GM18517 (cell line): ENCODE data around the gene PRLR.

Source experiments
- ATAC-seq: cut with Tn5 transposase; IDR thresholded peaks from one replicate; pipeline ENCODE4 v1.9.1; 2021; ENCODE audit warnings: mild to moderate bottlenecking, moderate library complexity; ENCODE audit not compliant: unreplicated experiment

The PRLR gene

GRCh38 chr5:35162848-35163709 is 67.2 kb downstream of the PRLR start:
- ATAC-seq, result no peak

GRCh38 chr5:35161652-35162273 is 68.5 kb downstream of the PRLR start:
- ATAC-seq, result no peak

- no peak for ATAC-seq
These were observed 69.7 kb downstream of the PRLR start for GRCh38 chr5:35160486-35161116.

- ATAC-seq, result no peak
These were observed 70.9 kb downstream of the PRLR start for GRCh38 chr5:35159370-35159742.

GRCh38 chr5:35158622-35159369 is 71.5 kb downstream of the PRLR start:
- ATAC-seq, result no peak

GRCh38 chr5:35158204-35158603 is 72.1 kb downstream of the PRLR start:
- ATAC-seq, result no peak

- no peak for ATAC-seq
These were observed 76.8 kb downstream of the PRLR start for GRCh38 chr5:35153375-35153932.

DNA sequence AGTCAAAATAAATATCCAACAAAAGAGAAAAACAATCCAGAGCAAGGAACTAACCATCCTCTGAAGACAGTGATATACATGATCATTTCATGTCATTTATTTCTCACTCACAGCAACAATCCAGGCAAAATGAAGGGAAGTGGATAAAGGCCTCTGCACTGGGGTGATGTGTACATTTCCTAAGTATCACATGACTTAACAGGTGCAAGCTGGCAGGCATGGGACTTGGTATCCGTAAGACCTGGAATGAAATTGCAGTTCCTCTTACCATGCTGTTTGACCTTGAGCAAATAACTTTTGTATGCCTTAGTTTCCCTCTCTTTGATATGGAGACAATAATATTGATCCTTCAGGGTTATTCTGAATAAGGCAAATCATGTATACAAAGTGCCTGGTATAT is 77.6 kb downstream of the PRLR start:
- ATAC-seq, result no peak

DNA sequence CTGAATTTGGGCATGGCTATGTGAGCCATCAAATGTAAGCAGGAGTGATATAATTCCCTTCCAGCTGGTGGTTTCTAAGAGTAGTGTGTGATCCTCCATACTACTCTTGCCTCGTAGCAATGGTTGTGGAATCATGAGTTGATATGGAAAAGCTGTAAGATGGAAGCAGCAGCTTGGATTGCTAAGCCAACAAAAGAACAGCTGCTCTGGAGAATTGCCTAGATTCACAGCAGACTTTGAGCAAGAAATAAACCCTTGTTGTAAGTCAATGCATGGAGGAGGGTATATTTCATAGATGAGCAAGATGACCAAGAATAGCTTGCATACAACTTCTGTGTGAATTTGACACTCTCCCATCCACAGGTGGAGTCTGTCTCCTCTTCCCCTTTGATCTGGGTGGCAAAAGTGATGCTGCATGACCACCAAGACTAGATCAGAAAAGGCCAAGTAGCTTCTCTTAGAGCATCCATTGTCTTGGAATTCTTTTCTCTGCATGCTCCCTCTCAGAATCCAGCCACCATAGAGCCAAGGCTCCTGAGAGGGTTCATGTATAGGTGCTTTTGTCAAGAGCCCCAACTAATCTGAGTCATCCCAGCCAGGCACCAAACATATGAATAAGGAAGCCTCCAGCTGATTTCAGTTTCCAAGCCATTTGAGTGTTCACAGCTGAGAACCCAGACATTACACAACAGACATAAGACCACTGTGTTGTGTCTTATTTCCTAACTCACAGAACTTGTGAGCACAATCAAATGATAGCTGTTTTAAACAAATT is 79.0 kb downstream of the PRLR start:
- no peak for ATAC-seq

DNA sequence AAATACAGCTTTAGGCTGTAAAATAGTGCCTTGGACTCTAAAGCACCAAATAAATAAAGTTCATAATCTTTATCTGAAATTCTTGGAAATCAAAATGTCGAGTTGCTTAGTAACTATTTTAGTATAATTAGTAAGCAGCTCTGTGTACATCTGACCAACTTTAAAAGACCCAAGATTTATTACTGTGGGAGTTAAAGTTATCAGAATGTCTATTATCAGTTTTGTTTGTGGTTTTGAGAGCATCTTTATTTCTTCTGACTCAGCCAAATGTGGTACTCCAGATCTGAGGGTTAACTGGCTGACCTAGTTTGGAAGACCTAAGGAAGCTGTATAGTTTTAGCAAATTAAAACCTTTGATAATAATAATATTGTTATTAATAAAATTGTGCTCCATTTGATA is 81.2 kb downstream of the PRLR start:
- no peak for ATAC-seq

DNA sequence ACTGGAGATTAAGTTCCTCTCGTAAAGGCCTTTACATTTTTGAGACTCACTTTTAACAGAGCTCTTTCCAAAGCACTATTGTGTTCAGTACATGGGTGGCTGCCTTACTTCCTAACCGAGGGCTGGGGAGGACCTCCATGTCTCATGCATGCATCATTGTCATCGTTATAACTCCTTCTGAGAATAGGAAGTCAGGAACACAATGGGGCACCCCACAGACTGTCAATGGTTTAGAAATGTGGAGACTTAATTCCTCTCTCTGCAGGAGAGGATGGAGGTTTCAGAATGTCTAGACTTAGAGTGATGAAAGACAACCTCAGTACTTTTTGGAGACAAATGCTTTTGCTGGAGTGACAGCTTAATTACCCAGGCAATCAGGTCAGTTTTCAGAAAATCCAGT is 83.9 kb downstream of the PRLR start:
- ATAC-seq, result no peak

GRCh38 chr5:35145691-35146317 is 84.5 kb downstream of the PRLR start:
- no peak for ATAC-seq

DNA sequence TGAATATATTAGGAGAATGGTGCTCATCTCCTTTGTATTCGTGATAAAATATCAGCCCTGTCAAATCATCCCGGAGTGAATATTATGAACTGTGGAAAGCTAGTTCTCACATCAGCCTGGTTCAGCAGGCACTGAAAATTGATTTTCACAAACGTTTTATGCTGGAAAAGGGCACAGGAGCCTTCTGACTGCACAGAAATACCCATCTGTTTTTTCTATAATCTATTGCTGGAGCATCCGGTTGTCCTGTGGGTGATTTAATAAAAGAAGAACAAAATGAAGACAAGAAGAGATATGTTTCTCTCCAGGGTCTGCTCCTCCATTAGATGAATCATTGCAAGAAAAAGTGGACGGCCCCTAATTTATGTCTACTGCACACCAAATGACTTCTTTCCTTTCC is 85.3 kb downstream of the PRLR start:
- no peak for ATAC-seq

DNA sequence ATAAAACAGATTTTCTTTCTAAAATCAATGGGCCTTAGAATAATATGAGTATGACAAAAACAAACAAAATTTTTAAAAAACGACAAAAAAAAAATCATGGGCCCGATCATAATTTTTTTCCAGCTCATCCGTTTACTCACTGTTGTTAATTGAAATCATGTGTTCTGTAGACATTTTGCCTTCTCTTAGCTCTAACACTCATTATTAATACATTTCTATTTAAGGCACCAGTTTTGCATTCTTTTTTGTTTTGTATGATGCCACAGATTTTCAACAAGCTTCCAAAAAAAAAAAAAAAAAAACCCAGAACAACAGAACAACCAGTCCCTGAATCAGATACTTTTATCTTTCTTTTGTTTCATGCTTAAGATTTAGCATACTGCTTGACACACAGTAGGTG is 86.4 kb downstream of the PRLR start:
- no peak for ATAC-seq

GRCh38 chr5:35141739-35142138 is 88.5 kb downstream of the PRLR start:
- no peak for ATAC-seq

- no peak for ATAC-seq
These were observed 92.1 kb downstream of the PRLR start for GRCh38 chr5:35138232-35138631.

GRCh38 chr5:35136386-35136785 is 93.9 kb downstream of the PRLR start:
- no peak for ATAC-seq

DNA sequence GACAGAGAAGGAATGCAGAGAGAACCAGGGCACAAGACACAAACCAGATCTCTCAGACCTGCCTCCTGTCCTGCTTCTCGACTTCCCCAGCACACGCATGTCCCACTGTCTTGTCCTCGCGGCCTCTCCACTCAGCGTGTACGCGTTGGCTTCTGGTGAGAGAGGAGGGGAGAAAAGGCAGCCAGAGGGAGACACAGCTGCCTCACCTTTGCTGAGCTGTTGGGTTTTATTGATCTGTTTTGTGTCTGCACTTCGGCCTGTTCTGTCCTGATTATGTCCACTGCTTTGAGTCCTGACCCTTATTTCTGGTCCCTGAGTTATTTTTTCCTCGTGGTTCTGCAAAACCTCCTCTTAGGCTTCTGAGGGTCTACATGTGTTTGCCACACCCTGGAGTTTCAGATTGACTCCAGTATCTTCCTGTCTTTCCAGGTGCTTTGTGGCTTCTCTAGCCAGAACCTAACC is 95.0 kb downstream of the PRLR start:
- no peak for ATAC-seq

DNA sequence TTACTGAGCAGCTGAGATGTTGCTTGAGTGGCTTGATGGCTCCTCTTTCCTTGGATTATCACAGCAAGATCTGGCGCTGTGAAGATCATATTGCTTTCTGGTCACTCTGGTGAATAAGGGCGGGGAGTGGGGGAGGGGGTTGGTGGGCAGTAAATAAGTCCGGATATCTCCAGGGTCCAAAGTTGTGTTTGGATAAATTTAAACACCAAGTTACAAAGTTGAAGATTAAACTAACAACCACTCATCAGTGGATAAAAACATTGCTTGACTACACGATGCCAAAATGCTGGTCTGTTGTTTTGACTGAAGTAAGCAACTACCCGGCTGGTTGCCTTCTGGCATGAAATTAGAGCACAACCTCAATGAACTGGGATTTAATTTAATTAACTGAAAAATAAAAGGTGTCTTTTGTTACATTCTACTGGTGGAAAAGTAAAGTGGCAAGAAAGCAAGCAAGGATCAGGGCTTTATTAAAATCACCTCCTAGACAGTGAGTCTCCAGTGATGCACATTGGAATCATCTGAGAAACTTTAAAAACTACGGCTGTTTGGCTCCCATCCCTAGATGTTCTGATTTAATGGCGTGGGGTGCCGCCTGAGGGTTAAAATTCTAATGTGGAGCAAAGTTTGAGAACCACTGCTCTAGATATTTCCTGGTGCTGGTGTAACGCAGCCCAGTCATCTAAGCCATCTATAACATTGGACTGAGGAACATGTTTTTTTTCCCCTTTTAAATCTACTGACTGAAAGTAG is 95.8 kb downstream of the PRLR start:
- ATAC-seq, result no peak
